H1 (cell line): ENCODE results near the gene ANKS1A. TPM values are rescaled to one million over a fixed set of nuclear protein-coding genes. Genes with fewer than 3 reads are reported as not detected.

Source experiments
- CTCF ChIA-PET: fragments of 300-600 bp; sonication (Branson Sonifier 250); formaldehyde crosslinking; loops from one replicate; lab custom pipeline; 2021; ENCODE audit not compliant: partially characterized antibody; lab: Charles Lee
- POLR2A ChIA-PET: fragments of 300-600 bp; sonication (Branson Sonifier 250); formaldehyde crosslinking; loops from one replicate; lab custom pipeline; 2021; ENCODE audit warnings: inconsistent platforms; ENCODE audit not compliant: partially characterized antibody; lab: Charles Lee
- DNase-seq, 2 experiments: peaks; one replicate each; pipeline versions ENCODE4 v3.0.0 to v3.0.0-alpha.2; 2010 to 2022; ENCODE audit warnings: low spot score in 2 of 2, low read depth in 1 of 2, mixed read lengths in 1 of 2
- FAIRE-seq: peaks from 2 replicates; lab custom pipeline; 2011; peaks lifted over from hg19 to GRCh38; lab: Jason Lieb, UNC
- H2AFZ ChIP-seq: 2 replicates; pipeline ENCODE4 v1.8.1; 2012; ENCODE audit warnings: low read length, inconsistent platforms
- H2AK5ac ChIP-seq: 2 replicates; pipeline ENCODE4 v1.6.1; 2013; ENCODE audit warnings: low read depth, low read length
- H2BK120ac ChIP-seq: replicated peaks from 2 replicates; pipeline ENCODE3; 2013; ENCODE audit warnings: low read depth, low read length, inconsistent platforms
- H2BK12ac ChIP-seq: 2 replicates; pipeline ENCODE4 v1.6.1; 2013; ENCODE audit warnings: low read depth, low read length
- H2BK15ac ChIP-seq: 2 replicates; pipeline ENCODE4 v1.6.1; 2013; ENCODE audit warnings: low read length
- H2BK20ac ChIP-seq: 2 replicates; pipeline ENCODE4 v1.6.1; 2013; ENCODE audit warnings: low read length
- H2BK5ac ChIP-seq: 2 replicates; pipeline ENCODE4 v1.6.1; 2013; ENCODE audit warnings: low read depth, low read length
- H3K14ac ChIP-seq: 2 replicates; pipeline ENCODE4 v1.6.1; 2013; ENCODE audit warnings: inconsistent platforms; ENCODE audit not compliant: insufficient read length
- H3K18ac ChIP-seq: 2 replicates; pipeline ENCODE4 v1.6.1; 2013; ENCODE audit warnings: low read length; ENCODE audit errors: extremely low read depth
- H3K23ac ChIP-seq: 2 replicates; pipeline ENCODE4 v1.6.1; 2013; ENCODE audit warnings: inconsistent platforms; ENCODE audit not compliant: insufficient read length
- H3K23me2 ChIP-seq: 2 replicates; pipeline ENCODE4 v1.6.1; 2013; ENCODE audit warnings: low read depth, low read length
- H3K27ac ChIP-seq: 2 replicates; pipeline ENCODE4 v1.6.1; 2011; ENCODE audit warnings: low read depth, low read length, inconsistent platforms
- H3K27me3 ChIP-seq, 4 experiments: replicated peaks in 1 of 4; 1 replicate in 1 of 4; 2 replicates in 3 of 4; pipeline versions ENCODE4 v1.6.1 to v1.8.1; 2011 to 2013; ENCODE audit warnings: low read length in 3 of 4, mild to moderate bottlenecking in 3 of 4, inconsistent platforms in 2 of 4, mixed read lengths in 2 of 4, moderate library complexity in 1 of 4; ENCODE audit not compliant: control insufficient read depth in 3 of 4, insufficient read depth in 3 of 4; ENCODE audit errors: extremely low read depth in 1 of 4
- H3K36me3 ChIP-seq, 4 experiments: 2 replicates each; pipeline versions ENCODE4 v1.6.1 to v1.8.1; 2011 to 2013; ENCODE audit warnings: mild to moderate bottlenecking in 4 of 4, low read length in 3 of 4, moderate library complexity in 2 of 4, control low read depth in 1 of 4, inconsistent platforms in 1 of 4; ENCODE audit not compliant: insufficient read depth in 4 of 4, control insufficient read depth in 2 of 4
- H3K4ac ChIP-seq: replicated peaks from 2 replicates; pipeline ENCODE3; 2013; ENCODE audit warnings: low read length, low read depth, mixed read lengths, inconsistent platforms; ENCODE audit not compliant: insufficient read length
- H3K4me1 ChIP-seq, 4 experiments: replicated peaks in 1 of 4; 1 replicate in 1 of 4; 2 replicates in 3 of 4; pipeline versions ENCODE4 v1.6.1 to v1.8.1; 2011 to 2013; ENCODE audit warnings: low read length in 3 of 4, inconsistent platforms in 2 of 4, mixed read lengths in 1 of 4; ENCODE audit not compliant: insufficient read depth in 4 of 4, control insufficient read depth in 3 of 4
- H3K4me2 ChIP-seq, 2 experiments: 2 replicates each; pipeline versions ENCODE4 v1.6.1 to v1.8.1; 2011 to 2013; ENCODE audit warnings: low read depth in 2 of 2, low read length in 2 of 2, control low read depth in 1 of 2, inconsistent platforms in 1 of 2, mild to moderate bottlenecking in 1 of 2; ENCODE audit not compliant: insufficient read depth in 1 of 2
- H3K4me3 ChIP-seq, 4 experiments: fragments of 200-600, 300-600 bp in 1 of 4; sonication (generic), shearing (Covaris generic), sonication (Bioruptor Twin) in 1 of 4; 2 replicates each; pipeline versions ENCODE4 v1.5.1 to v1.8.1; 2011 to 2016; ENCODE audit warnings: low read length in 4 of 4, low read depth in 3 of 4, control low read depth in 2 of 4, inconsistent platforms in 2 of 4, mild to moderate bottlenecking in 2 of 4, mixed read lengths in 1 of 4, moderate library complexity in 1 of 4; ENCODE audit not compliant: insufficient read depth in 2 of 4; ENCODE audit errors: extremely low read depth in 1 of 4
- H3K56ac ChIP-seq: replicated peaks from 2 replicates; pipeline ENCODE3; 2013; ENCODE audit warnings: low read depth, mild to moderate bottlenecking, mixed read lengths, low read length, inconsistent platforms; ENCODE audit not compliant: insufficient read length
- H3K79me1 ChIP-seq: 2 replicates; pipeline ENCODE4 v1.6.1; 2013; ENCODE audit warnings: low read depth, low read length, control low read depth
- H3K79me2 ChIP-seq, 2 experiments: 2 replicates each; pipeline versions ENCODE4 v1.6.1 to v1.8.1; 2012 to 2013; ENCODE audit warnings: low read length in 2 of 2, mild to moderate bottlenecking in 2 of 2, inconsistent platforms in 1 of 2; ENCODE audit not compliant: insufficient read depth in 2 of 2, control insufficient read depth in 1 of 2
- H3K9ac ChIP-seq, 4 experiments: replicated peaks in 1 of 4; 1 replicate in 1 of 4; 2 replicates in 3 of 4; pipeline versions ENCODE4 v1.6.1 to v1.8.1; 2011 to 2013; ENCODE audit warnings: low read depth in 3 of 4, low read length in 3 of 4, control low read depth in 2 of 4, mild to moderate bottlenecking in 2 of 4, moderate library complexity in 2 of 4, inconsistent platforms in 1 of 4; ENCODE audit errors: extremely low read depth in 1 of 4
- H3K9me3 ChIP-seq, 2 experiments: 2 replicates each; pipeline versions ENCODE4 v1.6.1 to v1.8.1; 2012 to 2013; ENCODE audit warnings: mild to moderate bottlenecking in 2 of 2, moderate library complexity in 2 of 2, control low read depth in 1 of 2, inconsistent platforms in 1 of 2, low read depth in 1 of 2, low read length in 1 of 2, mixed read lengths in 1 of 2; ENCODE audit not compliant: insufficient read depth in 2 of 2
- H4K20me1 ChIP-seq, 2 experiments: replicated peaks in 1 of 2; 2 replicates each; pipeline versions ENCODE3 to v1.8.1; 2011 to 2013; ENCODE audit warnings: inconsistent platforms in 2 of 2, low read length in 2 of 2, mild to moderate bottlenecking in 1 of 2; ENCODE audit not compliant: insufficient read depth in 2 of 2, control insufficient read depth in 1 of 2
- H4K5ac ChIP-seq: 2 replicates; pipeline ENCODE4 v1.6.1; 2013; ENCODE audit warnings: low read length, low read depth, mixed read lengths, inconsistent platforms; ENCODE audit not compliant: insufficient read length
- H4K8ac ChIP-seq: 2 replicates; pipeline ENCODE4 v1.8.0; 2013; ENCODE audit warnings: mild to moderate bottlenecking, moderate library complexity, low read length, inconsistent platforms; ENCODE audit not compliant: insufficient read depth; ENCODE audit errors: extremely low read depth
- H4K91ac ChIP-seq: replicated peaks from 2 replicates; pipeline ENCODE3; 2013; ENCODE audit warnings: low read length, mixed read lengths, inconsistent platforms; ENCODE audit not compliant: insufficient read length
- BACH1 ChIP-seq: IDR thresholded peaks from 2 replicates; pipeline ENCODE4 v1.6.1; 2012; ENCODE audit warnings: low read length, improper control_type of control experiment
- BRCA1 ChIP-seq: IDR thresholded peaks from 2 replicates; pipeline ENCODE4 v1.6.1; 2012; ENCODE audit warnings: low read depth, low read length, improper control_type of control experiment
- CBX8 ChIP-seq: fragments of 300-800, 300-1000 bp; sonication (generic); IDR thresholded peaks from 2 replicates; pipeline ENCODE4 v1.7.1; 2016; ENCODE audit warnings: low read depth, low read length, borderline replicate concordance
- CEBPB ChIP-seq: IDR thresholded peaks from 2 replicates; pipeline ENCODE4 v1.6.1; 2012; ENCODE audit warnings: low read depth, low read length
- CHD1 ChIP-seq: IDR thresholded peaks from 2 replicates; pipeline ENCODE4 v1.6.1; 2012; ENCODE audit warnings: low read depth, low read length, improper control_type of control experiment
- PHF8 ChIP-seq: fragments of 200-600 bp; sonication (generic); conservative IDR thresholded peaks from 2 replicates; pipeline ENCODE4 v1.7.1; 2012; ENCODE audit warnings: low read depth, mild to moderate bottlenecking, inconsistent platforms, low read length, moderate library complexity
- POU5F1 ChIP-seq: IDR thresholded peaks from 2 replicates; pipeline ENCODE4 v1.6.1; 2011; ENCODE audit warnings: low read depth, mild to moderate bottlenecking, low read length, moderate library complexity
- RXRA ChIP-seq: IDR thresholded peaks from 2 replicates; pipeline ENCODE4 v1.6.1; 2011; ENCODE audit warnings: low read depth, mild to moderate bottlenecking, low read length, moderate library complexity; ENCODE audit not compliant: insufficient read depth
- SIRT6 ChIP-seq: IDR thresholded peaks from one replicate; pipeline ENCODE4 v1.7.1; 2012; ENCODE audit warnings: low read length, inconsistent platforms
- SP1 ChIP-seq: IDR thresholded peaks from 2 replicates; pipeline ENCODE4 v1.6.1; 2011; ENCODE audit warnings: low read depth, low read length
- SP2 ChIP-seq: IDR thresholded peaks from 2 replicates; pipeline ENCODE4 v1.6.1; 2012; ENCODE audit warnings: mild to moderate bottlenecking, low read length, inconsistent platforms
- TAF1 ChIP-seq: IDR thresholded peaks from 2 replicates; pipeline ENCODE4 v1.6.1; 2011; ENCODE audit warnings: mild to moderate bottlenecking, low read depth, low read length
- WGBS, 2 experiments: shearing (Covaris generic) in 1 of 2; methylation state at CpG; one replicate each; pipeline versions ENCODE4 v1.1.6 to v1.1.7; 2013 to 2015; ENCODE audit warnings: low lambda C conversion rate in 2 of 2, mixed read lengths in 2 of 2, inconsistent platforms in 1 of 2, low coverage in 1 of 2, missing lambda C conversion rate in 1 of 2; ENCODE audit not compliant: insufficient replicate concordance in 2 of 2, insufficient coverage in 1 of 2, insufficient read length in 1 of 2; ENCODE audit errors: extremely low coverage in 1 of 2, missing lambda C conversion rate in 1 of 2; 5-methylcytosine and 5-hydroxymethylcytosine counted together
- polyA plus RNA-seq, 7 experiments: library from polyadenylated mRNA; depleted of rRNA in 3 of 7; stranded (reverse) in 5 of 7; unstranded in 2 of 7; fragments of >200 nt in 5 of 7; fragments of 200-250 nt in 2 of 7; gene quantifications; 1 replicate in 5 of 7; 2 replicates in 1 of 7; 4 replicates in 1 of 7; pipeline versions ENCODE4 v1.2.1 to v1.2.3, GENCODE V29; 2011 to 2013; ENCODE audit warnings: missing spikeins in 2 of 7, mixed read lengths in 2 of 7
- total RNA-seq: library from RNA; stranded (reverse); fragmentation: NEBNext Ultra II Directional; extraction: Animal tissue kit (Norgen Biotek cat#: 25700); gene quantifications from 2 replicates; pipeline ENCODE4 v1.2.1, GENCODE V29; 2021
- TF ChIP-seq, protein P1 (sequence below): IDR thresholded peaks from 2 replicates; pipeline ENCODE4 v1.6.1; 2012; ENCODE audit warnings: inconsistent platforms

The ANKS1A gene
- total and polyA plus RNA-seq, 2 of the 8 experiments (the other 6 are each of a cell fraction or from before 2014, with no cell fraction given): 9.8 to 30.9 TPM

GRCh38 chr6:35036059-35036827 is 147.2 kb downstream of the ANKS1A start:
- WGBS, 2 experiments: 62% methylated on average over 7 of the region's 7 CpGs; no CpG with 5 or more reads in 1 of the 2 experiments
- H2AFZ ChIP-seq: no peak overlapping the region
- no peak overlapping the region for H3K9ac ChIP-seq
- DNase-seq (no peak), FAIRE-seq (peak; percentile 13)
- no peaks in the 10 kb centered on the region for H3K79me1 ChIP-seq
- H3K4me1 ChIP-seq: peaks cover 19 to 36% (median 31%) of the 10 kb centered on the region in 4 experiments
- H3K23me2 ChIP-seq: no peaks in the 10 kb centered on the region
- peak overlapping the region; percentile 82 for H2BK120ac ChIP-seq
- peak overlapping the region; percentile 34 to 60 for H3K4me2 ChIP-seq
- no peaks in the 10 kb centered on the region; a peak in 1 of 4 replicates for H3K79me2 ChIP-seq
- peak overlapping the region; percentile 89 for H4K5ac ChIP-seq
- peak overlapping the region; percentile 92; the same call in 1 of the 2 replicates for H2BK20ac ChIP-seq
- H3K4ac ChIP-seq: peak overlapping the region; percentile 3
- peak overlapping the region; percentile 92 for H4K91ac ChIP-seq
- no peak overlapping the region for H3K14ac ChIP-seq
- H3K27ac ChIP-seq: no peak overlapping the region
- no peak for TF ChIP-seq PHF8
- TF ChIP-seq, protein P1, sequence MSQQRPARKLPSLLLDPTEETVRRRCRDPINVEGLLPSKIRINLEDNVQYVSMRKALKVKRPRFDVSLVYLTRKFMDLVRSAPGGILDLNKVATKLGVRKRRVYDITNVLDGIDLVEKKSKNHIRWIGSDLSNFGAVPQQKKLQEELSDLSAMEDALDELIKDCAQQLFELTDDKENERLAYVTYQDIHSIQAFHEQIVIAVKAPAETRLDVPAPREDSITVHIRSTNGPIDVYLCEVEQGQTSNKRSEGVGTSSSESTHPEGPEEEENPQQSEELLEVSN: no peak
- no peak for TF ChIP-seq CHD1
- TF ChIP-seq POU5F1: no peak
- no peak for TF ChIP-seq BACH1
- no peak for TF ChIP-seq CBX8
- TF ChIP-seq SP1: no peak
- TF ChIP-seq BRCA1: no peak
- TF ChIP-seq SIRT6: no peak
- TF ChIP-seq RXRA: no peak
- TF ChIP-seq TAF1: no peak
- no peak for TF ChIP-seq CEBPB
- TF ChIP-seq SP2: no peak
- H2AK5ac ChIP-seq: peak overlapping the region; percentile 41; the same call in 1 of the 2 replicates
- no peaks in the 10 kb centered on the region; a peak in 2 of 7 replicates for H3K27me3 ChIP-seq
- ChIA-PET POLR2A (interaction anchor here (3.2 to 3.9 kb wide), 2 partner anchors 10 to 12 kb away, joined by 13 to 18 read pairs; no protein-coding TSS in a partner anchor), CTCF (interaction anchor here (1.3 to 2.2 kb wide), 3 partner anchors 10 to 33 kb away, joined by 3 to 6 read pairs (median 4); no protein-coding TSS in a partner anchor)
- peak overlapping the region; percentile 75 for H3K18ac ChIP-seq
- no peak overlapping the region for H3K56ac ChIP-seq
- H2BK12ac ChIP-seq: peak overlapping the region; percentile 75; the same call in 1 of the 2 replicates
- no peaks in the 10 kb centered on the region for H3K36me3 ChIP-seq
- peak overlapping the region; percentile 60; the same call in 1 of the 2 replicates for H2BK5ac ChIP-seq
- no peak overlapping the region for H4K8ac ChIP-seq
- H3K9me3 ChIP-seq: no peaks in the 10 kb centered on the region
- H3K4me3 ChIP-seq: peak overlapping the region in 1 of 4 experiments; percentile 31; a peak in 1 of 8 replicates
- no peak overlapping the region for H2BK15ac ChIP-seq
- no peak overlapping the region for H3K23ac ChIP-seq
- no peaks in the 10 kb centered on the region for H4K20me1 ChIP-seq
